Measurements from ENCODE around the gene PDE7B.

DNA sequence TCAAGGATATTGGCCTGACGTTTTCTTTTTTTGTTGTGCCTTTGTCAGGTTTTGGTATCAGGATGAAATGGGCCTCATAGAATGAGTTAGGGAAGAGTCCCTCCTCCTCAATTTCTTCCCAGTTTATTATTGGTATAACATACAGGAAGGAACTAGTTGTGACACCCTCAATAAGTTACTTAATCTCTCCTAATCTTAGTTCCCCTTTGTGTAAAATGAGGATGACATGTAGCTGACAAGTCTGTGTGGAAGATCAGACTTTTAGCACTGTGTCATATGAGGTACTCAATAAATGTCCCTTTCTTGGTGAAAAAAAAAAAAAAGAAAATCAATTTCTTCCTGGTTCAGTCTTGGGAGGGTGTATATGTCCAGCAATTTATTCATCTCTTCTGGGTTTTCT, 155.8 kb downstream of the PDE7B start:
- TF ChIP-seq EP300 (IDR thresholded peaks at IDR 0.05) = no peak
- no peak for TF ChIP-seq CTCF (IDR thresholded peaks at IDR 0.05)
- no peak for TF ChIP-seq POLR2AphosphoS5 (IDR thresholded peaks at IDR 0.05)
